Measurements from ENCODE around the gene APC2. TPM values are rescaled to one million over a fixed set of nuclear protein-coding genes. Genes with fewer than 3 reads are reported as not detected.
A peak's percentile ranks its signal among the peaks of the same experiment; 100 is the strongest.

Gene APC2
- total RNA-seq, 1 donor from 2014 or later, result 1.0 TPM

- H3K9ac ChIP-seq (ENCODE audit: low read depth in 1 of 3, low read length in 3 of 3), result peak within 1 kb of the TSS; percentile 89 to 93 (median 92)
- no peaks in the 10 kb centered on the region for H3K27me3 ChIP-seq (ENCODE audit: control insufficient read depth in 3 of 3, insufficient read depth in 3 of 3, low read length in 3 of 3)
- H3K27ac ChIP-seq (ENCODE audit: low read depth, low read length), result peak within 1 kb of the TSS; percentile 87
- H3K4me1 ChIP-seq (ENCODE audit: control insufficient read depth in 3 of 3, insufficient read depth in 3 of 3, low read length in 3 of 3), result peaks cover 45 to 48% (median 46%) of the 10 kb centered on the region in 3 donors
- peaks cover 0 to 5% (median 2%) of the 10 kb centered on the region in 3 donors for H3K36me3 ChIP-seq (ENCODE audit: control insufficient read depth in 3 of 3, insufficient read depth in 3 of 3, low read length in 3 of 3)
- peak within 1 kb of the TSS; percentile 76 to 79 (median 78) for H3K4me3 ChIP-seq (ENCODE audit: low read length in 3 of 3)
- no peaks in the 10 kb centered on the region for H3K9me3 ChIP-seq (ENCODE audit: control insufficient read depth in 3 of 3, low read length in 3 of 3)
Observed at GRCh38 chr19:1407528-1408299, 42.2 kb upstream of the APC2 start, which contains the start of gene DAZAP1. TSS of gene DAZAP1 (plus strand) at chr19:1407586. CDS start at chr19:1407774, 188 bp downstream.

GRCh38 chr19:1408300-1409203 lies 41.4 kb upstream of the APC2 start:
- H3K27ac ChIP-seq (ENCODE audit: low read depth, low read length), result peak overlapping the region; percentile 87
- no peaks in the 10 kb centered on the region for H3K27me3 ChIP-seq (ENCODE audit: control insufficient read depth in 3 of 3, insufficient read depth in 3 of 3, low read length in 3 of 3)
- H3K9ac ChIP-seq (ENCODE audit: low read depth in 1 of 3, low read length in 3 of 3), result peak overlapping the region; percentile 89 to 93 (median 92)
- H3K9me3 ChIP-seq (ENCODE audit: control insufficient read depth in 3 of 3, low read length in 3 of 3), result no peaks in the 10 kb centered on the region
- H3K4me3 ChIP-seq (ENCODE audit: low read length in 3 of 3), result peak overlapping the region; percentile 74 to 78 (median 76)
- peaks cover 53 to 55% (median 55%) of the 10 kb centered on the region in 3 donors for H3K4me1 ChIP-seq (ENCODE audit: control insufficient read depth in 3 of 3, insufficient read depth in 3 of 3, low read length in 3 of 3)
- H3K36me3 ChIP-seq (ENCODE audit: control insufficient read depth in 3 of 3, insufficient read depth in 3 of 3, low read length in 3 of 3), result peaks cover 0 to 7% (median 4%) of the 10 kb centered on the region in 3 donors

- Histone ChIP-seq H3K9me3 (ENCODE audit: control insufficient read depth in 3 of 3, low read length in 3 of 3) (no peaks in the 10 kb centered on the region), H3K4me1 (ENCODE audit: control insufficient read depth in 3 of 3, insufficient read depth in 3 of 3, low read length in 3 of 3) (peaks cover 56 to 63% (median 59%) of the 10 kb centered on the region in 3 donors), H3K36me3 (ENCODE audit: control insufficient read depth in 3 of 3, insufficient read depth in 3 of 3, low read length in 3 of 3) (peaks cover 0 to 7% (median 4%) of the 10 kb centered on the region in 3 donors), H3K4me3 (ENCODE audit: low read length in 3 of 3) (peak overlapping the region; percentile 74 to 78 (median 76)), H3K9ac (ENCODE audit: low read depth in 1 of 3, low read length in 3 of 3) (peak overlapping the region; percentile 89 to 93 (median 92)), H3K27me3 (ENCODE audit: control insufficient read depth in 3 of 3, insufficient read depth in 3 of 3, low read length in 3 of 3) (no peaks in the 10 kb centered on the region), H3K27ac (ENCODE audit: low read depth, low read length) (peak overlapping the region; percentile 89)
Observed at GRCh38 chr19:1409204-1410005, 40.5 kb upstream of the APC2 start.

- Histone ChIP-seq H3K36me3 (ENCODE audit: control insufficient read depth in 3 of 3, insufficient read depth in 3 of 3, low read length in 3 of 3) (peaks cover 0 to 7% (median 4%) of the 10 kb centered on the region in 3 donors), H3K27ac (ENCODE audit: low read depth, low read length) (peak overlapping the region; percentile 89), H3K4me1 (ENCODE audit: control insufficient read depth in 3 of 3, insufficient read depth in 3 of 3, low read length in 3 of 3) (peaks cover 61 to 69% (median 64%) of the 10 kb centered on the region in 3 donors), H3K9me3 (ENCODE audit: control insufficient read depth in 3 of 3, low read length in 3 of 3) (no peaks in the 10 kb centered on the region), H3K9ac (ENCODE audit: low read depth in 1 of 3, low read length in 3 of 3) (peak overlapping the region; percentile 63 to 93 (median 64)), H3K27me3 (ENCODE audit: control insufficient read depth in 3 of 3, insufficient read depth in 3 of 3, low read length in 3 of 3) (no peaks in the 10 kb centered on the region), H3K4me3 (ENCODE audit: low read length in 3 of 3) (peak overlapping the region; percentile 41 to 74 (median 59))
Observed at GRCh38 chr19:1410136-1410786, 39.7 kb upstream of the APC2 start.

GRCh38 chr19:1410789-1411188 lies 39.1 kb upstream of the APC2 start:
- peak overlapping the region; percentile 37 to 93 (median 64) for H3K9ac ChIP-seq (ENCODE audit: low read depth in 1 of 3, low read length in 3 of 3)
- no peaks in the 10 kb centered on the region for H3K27me3 ChIP-seq (ENCODE audit: control insufficient read depth in 3 of 3, insufficient read depth in 3 of 3, low read length in 3 of 3)
- H3K4me1 ChIP-seq (ENCODE audit: control insufficient read depth in 3 of 3, insufficient read depth in 3 of 3, low read length in 3 of 3), result peaks cover 67 to 74% (median 70%) of the 10 kb centered on the region in 3 donors
- H3K4me3 ChIP-seq (ENCODE audit: low read length in 3 of 3), result peak overlapping the region in 1 of 3 donors; percentile 49
- H3K9me3 ChIP-seq (ENCODE audit: control insufficient read depth in 3 of 3, low read length in 3 of 3), result no peaks in the 10 kb centered on the region
- peaks cover 0 to 7% (median 4%) of the 10 kb centered on the region in 3 donors for H3K36me3 ChIP-seq (ENCODE audit: control insufficient read depth in 3 of 3, insufficient read depth in 3 of 3, low read length in 3 of 3)
- H3K27ac ChIP-seq (ENCODE audit: low read depth, low read length), result peak overlapping the region; percentile 89

- H3K27me3 ChIP-seq (ENCODE audit: control insufficient read depth in 3 of 3, insufficient read depth in 3 of 3, low read length in 3 of 3), result no peaks in the 10 kb centered on the region
- H3K9ac ChIP-seq (ENCODE audit: low read depth in 1 of 3, low read length in 3 of 3), result peak overlapping the region; percentile 37 to 93 (median 64)
- H3K9me3 ChIP-seq (ENCODE audit: control insufficient read depth in 3 of 3, low read length in 3 of 3), result no peaks in the 10 kb centered on the region
- peaks cover 72 to 82% (median 76%) of the 10 kb centered on the region in 3 donors for H3K4me1 ChIP-seq (ENCODE audit: control insufficient read depth in 3 of 3, insufficient read depth in 3 of 3, low read length in 3 of 3)
- H3K4me3 ChIP-seq (ENCODE audit: low read length in 3 of 3), result peak overlapping the region in 2 of 3 donors; percentile 40 to 49
- H3K27ac ChIP-seq (ENCODE audit: low read depth, low read length), result peak overlapping the region; percentile 89
- H3K36me3 ChIP-seq (ENCODE audit: control insufficient read depth in 3 of 3, insufficient read depth in 3 of 3, low read length in 3 of 3), result peaks cover 0 to 7% (median 6%) of the 10 kb centered on the region in 3 donors
Observed at GRCh38 chr19:1411255-1412191, 38.4 kb upstream of the APC2 start.

- no peaks in the 10 kb centered on the region for H3K9me3 ChIP-seq (ENCODE audit: control insufficient read depth in 3 of 3, low read length in 3 of 3)
- peaks cover 5 to 7% (median 6%) of the 10 kb centered on the region in 3 donors for H3K36me3 ChIP-seq (ENCODE audit: control insufficient read depth in 3 of 3, insufficient read depth in 3 of 3, low read length in 3 of 3)
- peak overlapping the region in 1 of 3 donors; percentile 45 for H3K9ac ChIP-seq (ENCODE audit: low read depth in 1 of 3, low read length in 3 of 3)
- no peaks in the 10 kb centered on the region for H3K27me3 ChIP-seq (ENCODE audit: control insufficient read depth in 3 of 3, insufficient read depth in 3 of 3, low read length in 3 of 3)
- H3K4me1 ChIP-seq (ENCODE audit: control insufficient read depth in 3 of 3, insufficient read depth in 3 of 3, low read length in 3 of 3), result peaks cover 79 to 87% (median 81%) of the 10 kb centered on the region in 3 donors
- H3K27ac ChIP-seq (ENCODE audit: low read depth, low read length), result peak overlapping the region; percentile 89
- H3K4me3 ChIP-seq (ENCODE audit: low read length in 3 of 3), result peak overlapping the region in 1 of 3 donors; percentile 22
Observed at GRCh38 chr19:1412323-1412923, 37.5 kb upstream of the APC2 start.
